HEK293 (cell line): Measurements from ENCODE around the gene KLF2.

Source experiments
- CTCF ChIA-PET: fragments of 350-600 bp; formaldehyde crosslinking; extraction: SDS; loops from one replicate; lab custom pipeline; 2021; ENCODE audit warnings: antibody characterized with exemption; lab: Yijun Ruan, JAX
- POLR2A ChIA-PET: fragments of 300-600 bp; formaldehyde crosslinking; extraction: SDS; loops from one replicate; lab custom pipeline; 2020; ENCODE audit warnings: antibody characterized with exemption, inconsistent platforms; lab: Yijun Ruan, JAX
- H3K27ac ChIP-seq: fragments of 200-500 bp; sonication (Bioruptor generic); 2 replicates; pipeline ENCODE4 v1.5.1; 2014; ENCODE audit warnings: low read depth, low read length, control low read depth, inconsistent platforms; ENCODE audit errors: extremely low read depth
- H3K36me3 ChIP-seq, 2 experiments: fragments of 200-500 bp in 1 of 2; sonication (Bioruptor generic) in 1 of 2; 1 replicate in 1 of 2; 2 replicates in 1 of 2; pipeline ENCODE4 v1.5.1; 2014 to 2017; ENCODE audit warnings: inconsistent platforms in 2 of 2, low read length in 2 of 2; ENCODE audit not compliant: control insufficient read depth in 2 of 2, insufficient read depth in 1 of 2
- H3K4me1 ChIP-seq: fragments of 200-500 bp; sonication (Bioruptor generic); 2 replicates; pipeline ENCODE4 v1.5.1; 2014; ENCODE audit warnings: mild to moderate bottlenecking, low read length, inconsistent platforms; ENCODE audit not compliant: control insufficient read depth, insufficient read depth
- H3K4me3 ChIP-seq: 2 replicates; pipeline ENCODE4 v1.5.1; 2011; ENCODE audit warnings: low read depth, mild to moderate bottlenecking, control low read depth, low read length, moderate library complexity
- H3K9me3 ChIP-seq: fragments of 200-500 bp; sonication (Bioruptor generic); 2 replicates; pipeline ENCODE4 v1.5.1; 2014; ENCODE audit warnings: low read depth, low read length, inconsistent platforms; ENCODE audit not compliant: control insufficient read depth, insufficient read depth
- FEZF1 ChIP-seq: fragments of 450-650 bp; formaldehyde crosslinking; IDR thresholded peaks from 2 replicates; pipeline ENCODE4 v1.5.1; 2016; ENCODE audit warnings: missing biosample characterization, missing genetic modification characterization
- GLIS1 ChIP-seq: fragments of 450-650 bp; formaldehyde crosslinking; IDR thresholded peaks from 2 replicates; pipeline ENCODE4 v1.5.1; 2016; ENCODE audit warnings: missing biosample characterization, missing genetic modification characterization
- PBX3 ChIP-seq: sonication (generic); formaldehyde crosslinking; IDR thresholded peaks from 2 replicates; pipeline ENCODE4 v1.8.1; 2022; ENCODE audit warnings: mild to moderate bottlenecking, moderate library complexity, missing genetic modification reagents
- SP2 ChIP-seq: fragments of 450-650 bp; formaldehyde crosslinking; IDR thresholded peaks from 2 replicates; pipeline ENCODE4 v1.5.1; 2016; ENCODE audit warnings: missing biosample characterization, missing genetic modification characterization
- WT1 ChIP-seq: fragments of 450-650 bp; formaldehyde crosslinking; IDR thresholded peaks from 2 replicates; pipeline ENCODE4 v1.5.1; 2016; ENCODE audit warnings: missing biosample characterization, missing genetic modification characterization
- ZBTB1 ChIP-seq: fragments of 450-650 bp; formaldehyde crosslinking; IDR thresholded peaks from 2 replicates; pipeline ENCODE4 v1.5.1; 2016; ENCODE audit warnings: missing biosample characterization, missing genetic modification characterization
- ZNF112 ChIP-seq: fragments of 450-650 bp; formaldehyde crosslinking; IDR thresholded peaks from 2 replicates; pipeline ENCODE4 v1.5.0; 2017; ENCODE audit warnings: missing biosample characterization, missing genetic modification characterization
- ZNF132 ChIP-seq: fragments of 450-650 bp; formaldehyde crosslinking; IDR thresholded peaks from 2 replicates; pipeline ENCODE4 v1.5.1; 2017; ENCODE audit warnings: missing biosample characterization, missing genetic modification characterization, borderline replicate concordance
- ZNF155 ChIP-seq: fragments of 450-650 bp; formaldehyde crosslinking; IDR thresholded peaks from 2 replicates; pipeline ENCODE4 v1.5.1; 2016; ENCODE audit warnings: missing biosample characterization, missing genetic modification characterization
- ZNF239 ChIP-seq: fragments of 450-650 bp; formaldehyde crosslinking; IDR thresholded peaks from 2 replicates; pipeline ENCODE4 v1.5.1; 2016; ENCODE audit warnings: missing biosample characterization, missing genetic modification characterization
- ZNF26 ChIP-seq: fragments of 450-650 bp; formaldehyde crosslinking; IDR thresholded peaks from 2 replicates; pipeline ENCODE4 v1.5.1; 2016; ENCODE audit warnings: missing biosample characterization, missing genetic modification characterization
- ZNF280C ChIP-seq: fragments of 450-650 bp; formaldehyde crosslinking; IDR thresholded peaks from 2 replicates; pipeline ENCODE4 v1.5.1; 2016; ENCODE audit warnings: missing biosample characterization, missing genetic modification characterization
- ZNF280D ChIP-seq: fragments of 450-650 bp; formaldehyde crosslinking; IDR thresholded peaks from 2 replicates; pipeline ENCODE4 v1.5.1; 2016; ENCODE audit warnings: missing biosample characterization, missing genetic modification characterization
- ZNF324 ChIP-seq: fragments of 450-650 bp; formaldehyde crosslinking; IDR thresholded peaks from 2 replicates; pipeline ENCODE4 v1.5.1; 2016; ENCODE audit warnings: missing biosample characterization, missing genetic modification characterization
- ZNF354C ChIP-seq: fragments of 450-650 bp; formaldehyde crosslinking; IDR thresholded peaks from 2 replicates; pipeline ENCODE4 v1.5.1; 2016; ENCODE audit warnings: missing biosample characterization, missing genetic modification characterization, low read depth, borderline replicate concordance
- ZNF394 ChIP-seq: fragments of 450-650 bp; formaldehyde crosslinking; IDR thresholded peaks from 2 replicates; pipeline ENCODE4 v1.5.1; 2016; ENCODE audit warnings: missing biosample characterization, missing genetic modification characterization, mild to moderate bottlenecking, moderate library complexity, borderline replicate concordance
- ZNF48 ChIP-seq: fragments of 450-650 bp; formaldehyde crosslinking; IDR thresholded peaks from 2 replicates; pipeline ENCODE4 v1.5.1; 2016; ENCODE audit warnings: missing biosample characterization, missing genetic modification characterization
- ZNF510 ChIP-seq: fragments of 450-650 bp; formaldehyde crosslinking; IDR thresholded peaks from 2 replicates; pipeline ENCODE4 v1.5.1; 2018; ENCODE audit warnings: mild to moderate bottlenecking, missing genetic modification characterization, missing biosample characterization; ENCODE audit not compliant: insufficient replicate concordance
- ZNF560 ChIP-seq: fragments of 450-650 bp; formaldehyde crosslinking; IDR thresholded peaks from 2 replicates; pipeline ENCODE4 v1.5.1; 2017; ENCODE audit warnings: missing biosample characterization, missing genetic modification characterization, borderline replicate concordance
- ZNF596 ChIP-seq: fragments of 450-650 bp; IDR thresholded peaks from 2 replicates; pipeline ENCODE4 v1.5.0; 2018; ENCODE audit warnings: missing biosample characterization, mild to moderate bottlenecking, missing genetic modification characterization, moderate library complexity
- ZNF600 ChIP-seq: fragments of 450-650 bp; formaldehyde crosslinking; IDR thresholded peaks from 2 replicates; pipeline ENCODE4 v1.5.1; 2016; ENCODE audit warnings: missing biosample characterization, missing genetic modification characterization
- ZNF664 ChIP-seq: fragments of 450-650 bp; formaldehyde crosslinking; IDR thresholded peaks from 2 replicates; pipeline ENCODE4 v1.5.1; 2016; ENCODE audit warnings: missing biosample characterization, missing genetic modification characterization
- ZNF792 ChIP-seq: fragments of 450-650 bp; formaldehyde crosslinking; IDR thresholded peaks from 2 replicates; pipeline ENCODE4 v1.5.1; 2016; ENCODE audit warnings: missing biosample characterization, missing genetic modification characterization
- ZNF837 ChIP-seq: fragments of 450-650 bp; formaldehyde crosslinking; IDR thresholded peaks from 2 replicates; pipeline ENCODE4 v1.5.1; 2016; ENCODE audit warnings: missing biosample characterization, missing genetic modification characterization
- ZNF843 ChIP-seq: fragments of 450-650 bp; formaldehyde crosslinking; IDR thresholded peaks from 2 replicates; pipeline ENCODE4 v1.5.1; 2016; ENCODE audit warnings: missing biosample characterization, missing genetic modification characterization
- ZSCAN16 ChIP-seq: fragments of 450-650 bp; formaldehyde crosslinking; IDR thresholded peaks from 2 replicates; pipeline ENCODE4 v1.5.1; 2016; ENCODE audit warnings: missing biosample characterization, missing genetic modification characterization
- TF ChIP-seq, protein P1 (sequence below): fragments of 450-650 bp; IDR thresholded peaks from 2 replicates; pipeline ENCODE4 v1.5.1; 2018; ENCODE audit warnings: missing biosample characterization, missing genetic modification characterization

KLF2 gene

DNA sequence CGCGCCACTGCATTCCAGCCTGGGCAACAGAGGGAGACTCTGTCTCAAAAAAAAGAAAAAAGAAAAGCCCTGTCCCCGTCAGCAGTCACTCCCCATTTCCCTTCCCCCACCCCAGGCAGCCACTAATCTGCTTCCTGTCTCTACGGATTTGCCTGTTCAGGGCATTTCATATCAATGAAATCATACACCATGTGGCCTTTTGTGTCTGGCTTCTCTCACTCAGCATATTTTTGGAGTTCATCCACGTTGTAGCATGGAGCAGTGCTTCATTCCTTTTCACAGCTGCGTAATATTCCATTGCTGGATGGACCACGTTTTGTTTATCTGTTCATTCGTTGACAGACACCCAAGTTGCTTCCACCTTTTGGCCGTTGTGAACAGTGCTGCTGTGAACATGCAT, 36.1 kb upstream of the KLF2 start (continued):
- TF ChIP-seq ZNF596 (tag by site-specific recombination) = no peak
- TF ChIP-seq ZNF560 (tag by site-specific recombination) = no peak
- no peak for TF ChIP-seq ZNF843 (tag by site-specific recombination)
- no peak for TF ChIP-seq PBX3 (CRISPR knock-in tag)
- TF ChIP-seq ZNF280D (tag by site-specific recombination) = peak; percentile 86

GRCh38 chr19:16289594-16289993, 35.0 kb upstream of the KLF2 start:
- Histone ChIP-seq H3K27ac (no peak overlapping the region), H3K4me1 (peaks cover 8% of the 10 kb centered on the region; the same call in 1 of the 2 replicates), H3K9me3 (no peaks in the 10 kb centered on the region), H3K4me3 (no peak overlapping the region), H3K36me3 (no peaks in the 10 kb centered on the region)
- TF ChIP-seq WT1 (tag by site-specific recombination) (no peak), ZNF510 (no peak), ZNF394 (tag by site-specific recombination) (no peak), ZBTB1 (tag by site-specific recombination) (no peak), ZNF324 (tag by site-specific recombination) (no peak), ZNF792 (tag by site-specific recombination) (no peak), ZNF600 (no peak), ZNF26 (no peak), FEZF1 (no peak), ZNF155 (no peak), ZNF354C (tag by site-specific recombination) (no peak)
- ChIA-PET CTCF (no interaction called here), POLR2A (no interaction called here)

DNA sequence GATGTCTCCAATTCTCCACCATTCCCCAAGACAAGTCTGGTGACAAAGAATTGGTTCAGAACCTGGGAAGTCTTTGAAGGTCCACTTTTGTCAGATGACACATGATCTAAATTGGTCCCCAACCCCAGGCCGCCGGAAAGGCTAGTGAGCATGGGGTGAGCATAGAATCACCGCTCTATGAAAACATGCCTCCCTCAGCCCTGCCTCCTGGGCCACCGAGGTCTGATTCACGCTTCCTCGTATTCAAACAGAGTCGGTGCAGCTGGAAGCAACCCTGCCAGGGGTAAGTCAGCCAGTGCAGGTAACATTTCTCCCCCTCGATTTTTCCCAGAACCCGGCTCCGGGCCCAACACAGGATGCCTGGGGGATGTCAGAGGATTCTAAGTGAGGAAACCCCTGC, 33.9 kb upstream of the KLF2 start:
- Histone ChIP-seq H3K9me3 (no peaks in the 10 kb centered on the region), H3K4me3 (no peak overlapping the region), H3K4me1 (peaks cover 8% of the 10 kb centered on the region; the same call in 1 of the 2 replicates), H3K27ac (no peak overlapping the region), H3K36me3 (no peaks in the 10 kb centered on the region)
- ChIA-PET CTCF (no interaction called here), POLR2A (no interaction called here)
- no peak for TF ChIP-seq ZNF48 (tag by site-specific recombination)
- TF ChIP-seq SP2 (tag by site-specific recombination) = no peak
- no peak for TF ChIP-seq ZNF132 (tag by site-specific recombination)
- TF ChIP-seq ZNF112 (tag by site-specific recombination) = no peak
- TF ChIP-seq, protein P1, sequence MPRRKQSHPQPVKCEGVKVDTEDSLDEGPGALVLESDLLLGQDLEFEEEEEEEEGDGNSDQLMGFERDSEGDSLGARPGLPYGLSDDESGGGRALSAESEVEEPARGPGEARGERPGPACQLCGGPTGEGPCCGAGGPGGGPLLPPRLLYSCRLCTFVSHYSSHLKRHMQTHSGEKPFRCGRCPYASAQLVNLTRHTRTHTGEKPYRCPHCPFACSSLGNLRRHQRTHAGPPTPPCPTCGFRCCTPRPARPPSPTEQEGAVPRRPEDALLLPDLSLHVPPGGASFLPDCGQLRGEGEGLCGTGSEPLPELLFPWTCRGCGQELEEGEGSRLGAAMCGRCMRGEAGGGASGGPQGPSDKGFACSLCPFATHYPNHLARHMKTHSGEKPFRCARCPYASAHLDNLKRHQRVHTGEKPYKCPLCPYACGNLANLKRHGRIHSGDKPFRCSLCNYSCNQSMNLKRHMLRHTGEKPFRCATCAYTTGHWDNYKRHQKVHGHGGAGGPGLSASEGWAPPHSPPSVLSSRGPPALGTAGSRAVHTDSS (tag by site-specific recombination) = no peak
- no peak for TF ChIP-seq ZSCAN16 (tag by site-specific recombination)
- TF ChIP-seq GLIS1 (tag by site-specific recombination) = no peak
- TF ChIP-seq ZNF239 (tag by site-specific recombination) = no peak
- no peak for TF ChIP-seq ZNF664
- TF ChIP-seq ZNF280C (tag by site-specific recombination) = no peak
- TF ChIP-seq ZNF837 = no peak
